Neutrophil (primary cell): ENCODE data around the gene KIF14.

Experiments used
- H3K27ac ChIP-seq: fragments of 200-600 bp; sonication (generic); 2 replicates; pipeline ENCODE4 v1.5.1; 2016; ENCODE audit warnings: mild to moderate bottlenecking, moderate library complexity
- H3K27me3 ChIP-seq: fragments of 200-600 bp; sonication (generic); 2 replicates; pipeline ENCODE4 v1.6.0; 2016; ENCODE audit warnings: mild to moderate bottlenecking
- H3K36me3 ChIP-seq: fragments of 200-600 bp; sonication (generic); 2 replicates; pipeline ENCODE4 v1.5.1; 2017
- H3K4me1 ChIP-seq, 2 experiments: fragments of 200-600 bp in 1 of 2; sonication (generic) in 1 of 2; 1 replicate in 1 of 2; 2 replicates in 1 of 2; pipeline versions ENCODE4 v1.5.1 to v1.6.1; 2013 to 2016; ENCODE audit warnings: low read depth in 1 of 2, low read length in 1 of 2, mild to moderate bottlenecking in 1 of 2, moderate library complexity in 1 of 2; ENCODE audit not compliant: control insufficient read depth in 1 of 2, insufficient read depth in 1 of 2
- H3K4me3 ChIP-seq, 2 experiments: fragments of 200-600 bp in 1 of 2; sonication (generic) in 1 of 2; 1 replicate in 1 of 2; 2 replicates in 1 of 2; pipeline ENCODE4 v1.5.1; 2013 to 2016; ENCODE audit warnings: low read depth in 1 of 2, low read length in 1 of 2, mild to moderate bottlenecking in 1 of 2, moderate library complexity in 1 of 2
- H3K9me3 ChIP-seq: fragments of 200-600 bp; sonication (generic); 2 replicates; pipeline ENCODE4 v1.5.1; 2016
- TF ChIP-seq, protein P1 (sequence below): fragments of 200-600 bp; sonication (generic); IDR thresholded peaks from 2 replicates; pipeline ENCODE4 v1.5.1; 2016; ENCODE audit warnings: antibody characterized with exemption

KIF14 gene

DNA sequence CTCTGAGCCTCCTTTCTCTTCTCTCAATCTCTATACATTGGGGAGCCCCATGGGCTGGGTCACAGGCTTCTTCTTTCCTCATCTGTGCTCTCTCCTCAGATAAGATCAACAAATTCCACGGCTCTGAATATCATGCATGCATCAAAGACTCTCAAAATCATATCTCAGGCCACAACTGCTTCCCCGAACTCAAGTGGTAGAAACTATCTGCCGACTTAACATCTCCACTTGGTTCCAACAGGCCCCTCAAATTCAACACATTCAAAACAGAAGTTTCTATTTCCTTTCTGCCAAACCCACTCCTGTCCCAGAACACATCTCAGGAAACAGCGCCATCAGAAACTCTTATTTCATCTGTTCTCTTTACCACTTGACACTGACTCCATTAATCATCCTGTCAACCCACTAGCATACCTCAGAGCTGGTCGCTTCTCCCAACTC, 32.5 kb upstream of the KIF14 start:
- no peak overlapping the region for H3K4me3 ChIP-seq
- H3K27me3 ChIP-seq: no peaks in the 10 kb centered on the region
- H3K27ac ChIP-seq: no peak overlapping the region
- H3K4me1 ChIP-seq: no peaks in the 10 kb centered on the region
- no peaks in the 10 kb centered on the region for H3K9me3 ChIP-seq
- H3K36me3 ChIP-seq: peaks cover 77% of the 10 kb centered on the region
- TF ChIP-seq, protein P1, sequence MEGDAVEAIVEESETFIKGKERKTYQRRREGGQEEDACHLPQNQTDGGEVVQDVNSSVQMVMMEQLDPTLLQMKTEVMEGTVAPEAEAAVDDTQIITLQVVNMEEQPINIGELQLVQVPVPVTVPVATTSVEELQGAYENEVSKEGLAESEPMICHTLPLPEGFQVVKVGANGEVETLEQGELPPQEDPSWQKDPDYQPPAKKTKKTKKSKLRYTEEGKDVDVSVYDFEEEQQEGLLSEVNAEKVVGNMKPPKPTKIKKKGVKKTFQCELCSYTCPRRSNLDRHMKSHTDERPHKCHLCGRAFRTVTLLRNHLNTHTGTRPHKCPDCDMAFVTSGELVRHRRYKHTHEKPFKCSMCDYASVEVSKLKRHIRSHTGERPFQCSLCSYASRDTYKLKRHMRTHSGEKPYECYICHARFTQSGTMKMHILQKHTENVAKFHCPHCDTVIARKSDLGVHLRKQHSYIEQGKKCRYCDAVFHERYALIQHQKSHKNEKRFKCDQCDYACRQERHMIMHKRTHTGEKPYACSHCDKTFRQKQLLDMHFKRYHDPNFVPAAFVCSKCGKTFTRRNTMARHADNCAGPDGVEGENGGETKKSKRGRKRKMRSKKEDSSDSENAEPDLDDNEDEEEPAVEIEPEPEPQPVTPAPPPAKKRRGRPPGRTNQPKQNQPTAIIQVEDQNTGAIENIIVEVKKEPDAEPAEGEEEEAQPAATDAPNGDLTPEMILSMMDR: no peak

DNA sequence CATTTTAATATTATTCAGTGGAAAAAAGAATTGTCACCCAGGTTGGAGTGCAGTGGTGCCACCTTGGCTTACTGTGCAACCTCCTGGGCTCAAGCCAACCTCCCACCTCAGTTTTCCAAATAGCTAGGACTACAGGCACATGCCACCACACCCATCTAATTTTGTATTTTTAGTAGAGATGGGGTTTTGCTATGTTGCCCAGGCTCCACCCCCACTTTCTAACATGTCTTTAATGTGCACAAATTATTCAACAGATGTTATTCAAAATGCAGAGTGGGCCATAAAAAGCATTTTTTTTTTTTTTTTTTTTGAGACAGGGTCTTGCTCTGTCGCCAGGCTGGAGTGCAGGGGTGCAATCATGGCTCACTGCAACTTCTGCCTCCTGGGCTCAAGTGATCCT, 31.8 kb upstream of the KIF14 start:
- Histone ChIP-seq H3K27ac (no peak overlapping the region), H3K4me3 (no peak overlapping the region), H3K4me1 (no peaks in the 10 kb centered on the region), H3K36me3 (peaks cover 77% of the 10 kb centered on the region), H3K27me3 (no peaks in the 10 kb centered on the region), H3K9me3 (no peaks in the 10 kb centered on the region)
- TF ChIP-seq, protein P1: no peak

DNA sequence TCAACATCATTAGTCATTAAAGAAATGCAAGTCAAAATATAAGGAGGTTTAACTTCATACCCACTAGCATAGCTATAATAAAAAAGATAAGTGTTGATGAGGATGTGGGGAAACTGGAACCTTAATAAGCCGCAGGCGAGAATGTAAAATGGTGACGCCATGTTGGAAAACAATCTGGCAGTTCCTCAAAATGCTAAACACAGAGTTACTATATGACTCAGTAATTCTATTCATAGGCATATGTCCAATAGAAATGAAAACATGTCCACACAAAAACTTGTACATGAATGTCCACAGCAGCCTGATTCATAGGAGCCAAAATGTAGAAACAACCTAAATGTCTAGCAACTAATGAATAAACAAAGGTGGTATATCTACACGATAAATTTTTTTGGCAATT, 26.0 kb upstream of the KIF14 start:
- TF ChIP-seq, protein P1: no peak
- no peaks in the 10 kb centered on the region for H3K9me3 ChIP-seq

DNA sequence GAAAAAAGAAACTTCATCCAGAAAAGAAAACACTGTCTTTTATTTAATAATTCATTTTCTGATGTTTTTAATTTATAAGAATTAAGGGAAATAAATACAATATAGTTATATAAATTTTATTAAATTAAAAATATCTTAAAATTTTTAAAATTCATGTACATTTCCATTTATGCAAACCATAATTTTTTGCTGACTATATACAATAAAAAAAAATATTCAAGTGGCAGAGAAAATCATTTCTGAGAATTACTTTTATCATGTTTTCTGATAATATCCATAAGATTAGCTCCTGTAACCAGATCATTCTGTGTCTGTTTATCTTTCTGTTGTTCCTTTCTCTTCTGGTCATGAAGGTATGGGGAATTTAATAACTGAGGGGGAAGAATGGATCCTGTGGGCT, 23.5 kb upstream of the KIF14 start:
- Histone ChIP-seq H3K9me3 (no peaks in the 10 kb centered on the region), H3K4me3 (no peak overlapping the region), H3K27ac (no peak overlapping the region), H3K4me1 (peaks cover 23 to 29% of the 10 kb centered on the region in 2 experiments), H3K36me3 (peaks cover 28% of the 10 kb centered on the region), H3K27me3 (no peaks in the 10 kb centered on the region)
- TF ChIP-seq, protein P1: no peak

More for the DNA sequence above, 26.0 kb upstream of the KIF14 start:
- no peak overlapping the region for H3K4me3 ChIP-seq
- no peak overlapping the region for H3K27ac ChIP-seq
- H3K36me3 ChIP-seq: peaks cover 45% of the 10 kb centered on the region
- H3K27me3 ChIP-seq: no peaks in the 10 kb centered on the region
- H3K4me1 ChIP-seq: peaks cover 11 to 15% of the 10 kb centered on the region in 2 experiments

DNA sequence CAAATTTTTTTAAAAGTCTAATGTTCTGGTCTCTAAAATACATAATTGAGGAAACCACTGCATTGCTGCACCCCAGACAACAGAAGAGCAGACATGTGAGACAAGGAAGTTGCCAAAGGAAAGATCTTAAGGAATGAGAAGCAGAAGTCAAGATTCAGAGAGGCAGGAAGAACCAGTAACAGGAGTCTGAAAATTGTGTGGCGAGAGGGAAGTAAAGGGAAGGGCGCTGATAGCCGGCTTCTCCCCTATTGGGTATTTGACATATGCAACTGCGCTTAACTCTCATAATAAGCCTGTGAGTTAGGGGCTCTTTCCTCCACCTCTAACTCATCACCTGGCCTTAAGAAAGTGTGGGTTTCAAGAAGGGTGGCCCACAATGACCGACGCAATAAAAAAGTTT, 21.9 kb upstream of the KIF14 start:
- Histone ChIP-seq H3K9me3 (no peaks in the 10 kb centered on the region), H3K27ac (peak overlapping the region; percentile 62), H3K36me3 (peaks cover 13% of the 10 kb centered on the region), H3K4me3 (no peak overlapping the region), H3K4me1 (peaks cover 23 to 29% of the 10 kb centered on the region in 2 experiments), H3K27me3 (no peaks in the 10 kb centered on the region)
- TF ChIP-seq, protein P1: no peak

DNA sequence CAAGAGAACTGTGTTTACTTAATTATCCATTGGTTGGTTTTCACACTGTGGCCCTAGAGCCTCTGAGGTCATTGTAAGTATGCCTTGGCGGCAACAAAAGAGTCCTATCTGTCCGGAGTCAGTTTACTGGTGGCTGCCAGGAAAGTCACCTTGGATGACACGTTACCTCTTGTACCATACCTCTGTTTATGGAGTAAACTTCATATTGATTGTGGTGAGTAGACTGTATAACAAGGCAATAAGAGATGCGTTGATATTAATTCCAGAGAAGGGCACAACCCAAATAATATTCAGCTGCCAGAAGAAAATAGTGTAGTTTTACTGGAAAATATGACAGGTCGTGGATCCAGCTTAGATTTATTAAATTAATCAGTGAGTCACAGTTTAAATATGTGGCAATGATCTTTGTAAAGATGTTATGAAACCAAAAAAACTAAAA, 20.4 kb upstream of the KIF14 start:
- TF ChIP-seq, protein P1: no peak
- Histone ChIP-seq H3K9me3 (no peaks in the 10 kb centered on the region), H3K4me3 (no peak overlapping the region), H3K27me3 (no peaks in the 10 kb centered on the region), H3K4me1 (peaks cover 23 to 29% of the 10 kb centered on the region in 2 experiments), H3K27ac (peak overlapping the region; percentile 81), H3K36me3 (peaks cover 7% of the 10 kb centered on the region)
